Stimulated activated CD4-positive, alpha-beta T cell treated with anti-CD3 and anti-CD28 coated beads, Interleukin-4, amount 100 ng/mL, for 48 hours (primary cell): ENCODE results near the gene IGF2BP1.
"Not testable (repeated sequence)": the region's sequence is repeated elsewhere in the genome, so short reads cannot be mapped to it uniquely, and the experiment has no call there.

Experiments
- DNase-seq, 2 donors: peaks; one replicate each; pipeline ENCODE4 v3.0.0-alpha.2; 2020; ENCODE audit warnings: low read depth in 2 of 2

IGF2BP1 gene

DNA sequence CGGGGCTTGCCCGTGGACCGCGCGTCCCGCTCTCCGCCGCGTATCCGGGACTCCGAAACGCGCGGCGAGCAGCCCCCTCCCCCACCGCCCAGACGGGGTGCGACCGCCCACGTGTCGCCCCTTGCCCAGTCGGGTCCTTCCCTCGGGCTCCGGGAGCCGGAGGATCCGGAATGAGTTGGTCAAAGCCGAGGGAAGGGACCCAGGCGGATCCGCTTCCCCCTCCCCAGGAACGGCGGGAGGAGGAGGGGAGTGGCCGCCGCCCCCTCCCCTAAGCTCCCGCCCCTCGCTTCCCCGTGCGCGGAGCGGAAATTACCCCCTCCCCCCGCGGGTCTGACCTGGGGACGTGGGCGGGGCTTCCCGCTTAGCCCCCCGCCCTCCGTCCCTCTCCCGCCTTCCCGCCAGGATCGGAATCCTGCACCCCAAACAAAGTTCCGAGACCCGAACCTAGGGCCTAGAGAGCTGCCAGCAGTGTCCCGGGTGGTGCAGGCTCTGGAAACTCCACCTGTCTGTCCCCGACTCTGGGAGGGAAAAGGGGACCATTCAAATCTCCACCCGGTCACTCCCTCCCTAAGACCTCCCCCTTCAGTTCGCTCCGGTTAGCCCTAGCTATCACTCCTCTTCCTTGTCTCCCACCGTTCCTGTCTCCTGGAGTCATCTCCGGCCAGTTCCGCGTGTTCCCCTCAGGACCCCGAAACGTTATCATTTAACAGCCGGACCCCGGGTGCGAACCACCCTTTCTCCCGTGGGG, 1.0 kb upstream of the IGF2BP1 start:
- DNase-seq = no peak

GRCh38 chr17:48996722-48997102, 473 bp upstream of the IGF2BP1 start:
- DNase-seq = no peak

GRCh38 chr17:48997827-48998586, 822 bp downstream of the IGF2BP1 start:
- no peak for DNase-seq

- no peak for DNase-seq
Observed at GRCh38 chr17:48998587-48999440, 1.6 kb downstream of the IGF2BP1 start.

DNA sequence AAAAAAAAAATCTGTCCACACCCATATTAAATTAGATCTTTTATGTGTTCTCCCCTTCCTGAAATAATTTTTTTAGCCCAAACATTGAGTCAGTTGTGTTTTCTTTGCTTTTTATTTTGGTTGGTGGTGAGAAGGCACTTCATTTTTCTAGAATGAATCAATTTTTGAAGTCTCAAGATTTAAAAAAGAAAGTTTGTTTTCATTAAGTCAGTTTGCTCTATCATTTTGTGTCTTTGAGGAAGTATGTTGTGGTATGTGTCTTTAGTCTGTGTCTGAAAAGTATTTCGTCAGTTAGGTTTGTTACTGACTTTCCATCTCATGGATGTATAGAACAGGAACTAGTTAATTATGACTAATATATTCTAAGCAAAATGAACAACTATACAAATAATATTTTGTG, 3.8 kb downstream of the IGF2BP1 start:
- no peak for DNase-seq

GRCh38 chr17:49001671-49002070, 4.5 kb downstream of the IGF2BP1 start:
- DNase-seq = no peak

GRCh38 chr17:49002331-49002730, 5.1 kb downstream of the IGF2BP1 start:
- no peak for DNase-seq

- no peak for DNase-seq
Observed at GRCh38 chr17:49002766-49003165, 5.6 kb downstream of the IGF2BP1 start.

DNA sequence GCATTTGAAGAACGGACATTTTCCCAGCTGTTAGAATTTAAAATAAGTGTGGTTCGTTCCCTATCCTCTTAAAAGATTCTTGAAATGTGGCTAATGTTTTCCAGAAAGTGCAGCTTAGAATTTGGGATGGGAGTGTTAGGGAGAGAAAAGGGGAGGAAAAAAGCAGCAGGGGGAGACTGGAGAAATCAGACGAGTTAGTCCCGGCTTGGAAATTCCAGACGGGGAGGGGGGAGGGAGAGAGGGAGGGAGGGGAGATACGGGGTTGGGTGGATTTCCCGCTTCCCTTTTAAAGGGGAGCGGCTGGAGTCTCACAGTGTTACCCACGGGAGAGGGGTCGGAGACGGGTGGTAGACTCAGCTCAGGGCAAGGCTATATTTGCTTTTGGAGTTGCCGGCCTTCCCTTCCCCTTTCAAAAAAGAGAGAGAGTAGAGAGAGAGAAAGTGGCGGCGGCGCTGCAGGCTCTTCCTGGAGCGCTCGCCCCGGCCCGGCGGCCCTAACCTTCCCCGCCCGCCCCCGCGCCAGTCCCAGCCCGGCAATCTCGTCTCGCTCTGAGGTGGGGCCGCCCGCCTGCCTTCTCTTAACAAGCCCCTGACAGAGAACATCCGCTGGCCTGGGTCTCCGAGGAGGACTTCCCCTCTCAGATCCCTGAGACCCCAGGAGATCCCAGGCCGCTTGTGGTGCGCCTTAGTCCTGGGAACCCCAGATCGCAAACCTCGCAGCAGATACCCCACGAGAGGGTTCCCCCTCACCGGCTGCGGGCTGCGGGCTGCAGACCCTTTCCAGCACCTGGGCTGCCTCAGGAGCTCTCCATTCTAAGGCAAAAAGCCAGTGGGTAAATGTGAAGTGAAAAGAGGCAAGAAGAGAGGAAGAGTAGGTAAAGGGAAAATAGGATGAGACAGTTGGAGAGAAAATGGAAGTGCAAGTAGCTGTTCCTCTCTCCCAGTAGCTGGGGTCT, 6.6 kb downstream of the IGF2BP1 start:
- DNase-seq = no peak

GRCh38 chr17:49005140-49005539, 8.0 kb downstream of the IGF2BP1 start:
- no peak for DNase-seq

DNA sequence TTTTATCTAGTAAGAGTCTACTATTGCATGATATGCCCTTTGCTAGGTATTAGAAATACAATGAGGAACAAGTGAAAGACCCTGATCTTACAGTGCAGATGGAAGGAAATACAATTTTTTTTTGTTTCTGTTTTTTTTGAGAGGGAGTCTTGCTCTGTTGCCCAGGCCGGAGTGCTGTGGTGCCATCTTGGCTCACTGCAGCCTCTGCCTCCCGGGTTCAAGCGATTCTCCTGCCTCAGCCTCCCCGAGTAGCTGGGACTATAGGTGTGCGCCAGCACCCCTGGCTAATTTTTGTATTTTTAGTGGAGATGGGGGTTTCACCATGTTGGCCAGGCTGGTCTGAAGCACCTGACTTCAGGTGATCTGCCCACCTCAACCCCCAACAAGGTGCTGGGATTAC, 11.7 kb downstream of the IGF2BP1 start:
- not testable (repeated sequence) for DNase-seq

GRCh38 chr17:49012769-49013255, 15.6 kb downstream of the IGF2BP1 start:
- DNase-seq = no peak

- DNase-seq = no peak
Observed at GRCh38 chr17:49013311-49014213, 16.4 kb downstream of the IGF2BP1 start.

DNA sequence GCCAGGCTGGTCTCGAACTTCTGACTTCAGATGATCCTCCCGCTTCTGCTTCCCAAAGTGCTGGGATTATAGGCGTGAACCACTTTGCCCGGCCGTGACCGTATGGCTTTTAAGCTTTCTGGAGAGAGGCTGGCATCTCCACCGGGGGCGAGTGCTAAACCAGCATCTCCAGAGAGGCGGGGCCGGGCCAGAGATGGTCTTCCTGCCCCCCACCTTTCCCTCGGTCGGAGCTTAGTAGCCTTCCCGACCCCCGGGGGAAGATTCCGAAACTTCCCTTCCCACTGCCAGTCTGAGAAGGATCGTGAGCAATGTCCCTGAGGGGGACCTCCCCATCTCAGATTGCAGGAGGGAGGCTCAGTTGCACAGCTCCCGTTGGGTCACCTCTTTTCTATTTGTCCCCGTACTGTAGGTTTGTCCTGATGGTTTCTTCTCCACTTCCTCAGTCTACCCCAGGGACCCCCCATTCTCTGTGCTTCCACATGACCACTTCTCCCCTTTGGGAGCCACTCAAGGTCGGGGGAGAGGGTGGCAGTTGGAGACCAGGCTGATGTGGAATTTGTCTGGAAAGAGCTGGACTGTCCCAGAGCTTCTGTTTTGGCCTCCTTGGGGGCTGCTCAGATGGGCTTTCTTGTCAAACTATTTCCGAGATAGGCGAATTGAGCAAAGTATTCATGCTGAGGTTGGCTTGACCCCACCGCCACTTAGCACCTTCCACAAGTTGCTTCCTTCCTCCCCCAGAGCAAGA, 18.2 kb downstream of the IGF2BP1 start:
- DNase-seq = no peak

DNA sequence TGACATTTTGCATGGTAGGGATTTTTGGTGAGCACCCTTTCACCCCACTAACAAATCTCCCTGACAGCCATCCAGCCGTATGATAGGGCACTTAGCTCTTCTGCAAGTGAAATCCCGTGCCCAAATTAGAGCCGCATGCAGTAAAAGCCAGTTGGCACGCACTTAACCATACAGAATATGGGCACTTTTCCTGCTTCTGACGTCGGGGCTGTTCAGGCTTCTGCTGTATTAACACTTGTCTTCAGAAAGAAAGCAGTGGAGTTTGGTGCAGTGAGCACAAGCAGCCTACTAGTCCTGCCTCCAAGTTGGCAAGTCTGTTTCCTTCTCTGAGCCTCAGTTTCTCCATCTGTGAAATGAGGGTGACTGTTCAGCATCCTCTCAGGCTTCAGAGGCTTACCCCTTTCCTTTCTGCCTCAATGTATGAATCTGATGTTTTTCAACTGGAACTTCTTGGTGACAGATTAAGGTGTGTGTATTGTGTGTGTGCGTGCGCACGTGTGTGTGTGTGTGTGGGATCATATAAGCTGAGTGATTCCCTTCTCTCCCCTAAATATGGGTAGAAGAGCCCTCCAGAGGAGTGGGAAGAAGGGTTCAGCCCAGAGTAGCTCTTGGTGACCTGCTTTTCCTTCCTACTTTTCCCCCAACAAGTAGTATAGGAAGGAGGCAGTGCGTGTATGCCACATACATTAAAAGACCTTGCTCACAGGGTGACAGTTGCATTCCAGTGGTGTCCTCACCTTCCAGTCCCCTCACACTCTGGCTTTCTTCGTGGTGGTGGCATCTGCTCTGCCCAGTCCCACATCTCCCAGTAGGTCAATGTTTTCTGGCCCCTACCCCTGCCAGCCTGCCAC, 19.0 kb downstream of the IGF2BP1 start:
- DNase-seq = no peak

GRCh38 chr17:49016775-49017463, 19.7 kb downstream of the IGF2BP1 start:
- no peak for DNase-seq

- DNase-seq = no peak
Observed at GRCh38 chr17:49018116-49018612, 21.0 kb downstream of the IGF2BP1 start.

GRCh38 chr17:49018748-49019147, 21.6 kb downstream of the IGF2BP1 start:
- no peak for DNase-seq
